Stimulated activated CD4-positive, alpha-beta T cell treated with anti-CD3 and anti-CD28 coated beads, Interleukin-15, amount 100 ng/mL, for 48 hours (primary cell): ENCODE data around the gene FERMT3.

ENCODE experiments used
- DNase-seq, 2 donors: peaks; one replicate each; pipeline ENCODE4 v3.0.0-alpha.2; 2020; ENCODE audit warnings: low read depth in 2 of 2

The FERMT3 gene

GRCh38 chr11:64249563-64250414 lies 43.3 kb downstream of the FERMT3 start:
- DNase-seq: no peak

GRCh38 chr11:64250415-64251015 lies 44.0 kb downstream of the FERMT3 start:
- no peak for DNase-seq

- no peak for DNase-seq
Measured at GRCh38 chr11:64251016-64251752, 44.7 kb downstream of the FERMT3 start, which contains the start of gene PLCB3. Gene PLCB3, plus strand, starts transcription at chr11:64251530. Its CDS starts 120 bp downstream, at chr11:64251650.

- DNase-seq: no peak
Measured at GRCh38 chr11:64251753-64252002, 45.2 kb downstream of the FERMT3 start.

- no peak for DNase-seq
Measured at GRCh38 chr11:64252003-64252872, 45.7 kb downstream of the FERMT3 start.

GRCh38 chr11:64253043-64253442 lies 46.5 kb downstream of the FERMT3 start:
- DNase-seq: no peak

GRCh38 chr11:64253481-64253880 lies 47.0 kb downstream of the FERMT3 start:
- DNase-seq: no peak

- no peak for DNase-seq
Measured at GRCh38 chr11:64254326-64254725, 47.8 kb downstream of the FERMT3 start.

GRCh38 chr11:64255135-64256128 lies 48.9 kb downstream of the FERMT3 start:
- no peak for DNase-seq

GRCh38 chr11:64256300-64256699 lies 49.8 kb downstream of the FERMT3 start:
- DNase-seq: no peak

GRCh38 chr11:64258356-64258755 lies 51.8 kb downstream of the FERMT3 start:
- DNase-seq: no peak

- no peak for DNase-seq
Measured at GRCh38 chr11:64258946-64259532, 52.5 kb downstream of the FERMT3 start.

- no peak for DNase-seq
Measured at GRCh38 chr11:64259533-64260067, 53.1 kb downstream of the FERMT3 start.

- no peak for DNase-seq
Measured at GRCh38 chr11:64260147-64260708, 53.7 kb downstream of the FERMT3 start.

- DNase-seq: no peak
Measured at GRCh38 chr11:64261556-64262080, 55.1 kb downstream of the FERMT3 start.

GRCh38 chr11:64262271-64263002 lies 55.9 kb downstream of the FERMT3 start:
- no peak for DNase-seq

GRCh38 chr11:64263021-64263946 lies 56.8 kb downstream of the FERMT3 start:
- no peak for DNase-seq

- no peak for DNase-seq
Measured at GRCh38 chr11:64263947-64264317, 57.4 kb downstream of the FERMT3 start.
